ENCODE data around the gene SMIM14.
"Not testable (repeated sequence)": the region's sequence is repeated elsewhere in the genome, so short reads cannot be mapped to it uniquely, and the experiment has no call there.

SMIM14 gene

GRCh38 chr4:39510348-39510929 lies 128.2 kb downstream of the SMIM14 start:
- in situ Hi-C loops (cut with MboI; ENCODE audit: low sequenced_read_pairs), result no loop called here

DNA sequence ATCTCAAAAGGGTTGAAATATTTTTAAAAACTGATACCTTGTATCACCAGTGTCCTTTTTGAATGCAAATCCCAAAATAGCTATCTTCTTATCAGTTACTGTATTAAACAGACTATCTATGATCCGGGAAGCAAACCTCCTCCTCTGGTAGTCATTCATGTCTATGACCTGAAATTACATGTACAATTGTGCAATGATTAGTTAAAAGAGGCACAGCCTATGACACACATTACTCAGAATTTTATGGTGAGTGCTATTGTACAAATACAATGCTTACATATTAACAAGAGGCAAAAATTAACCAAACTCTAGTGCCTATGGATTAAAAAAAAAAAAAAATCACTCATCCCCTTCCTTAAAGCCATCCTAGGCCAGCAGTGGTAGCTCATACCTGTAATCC lies 133.1 kb downstream of the SMIM14 start:
- in situ Hi-C loops (cut with MboI; ENCODE audit: low sequenced_read_pairs), result no loop called here

DNA sequence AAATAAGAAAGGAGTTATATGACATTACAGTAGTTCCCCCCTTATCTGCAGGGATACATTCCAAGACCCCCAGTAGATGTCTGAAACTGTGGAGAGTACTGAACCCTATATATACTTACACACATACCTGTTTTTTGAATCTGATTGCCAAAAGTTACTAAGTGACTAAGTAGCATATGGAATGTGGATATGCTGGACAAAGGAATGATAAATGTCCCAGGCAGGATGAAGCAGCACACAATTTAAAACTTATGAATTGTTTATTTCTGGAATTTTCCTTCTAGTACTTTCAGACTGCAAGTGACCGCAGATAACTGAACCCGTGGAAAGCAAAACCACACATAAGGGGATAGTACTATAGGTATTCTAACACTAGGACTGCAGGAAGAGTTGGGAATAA lies 134.1 kb downstream of the SMIM14 start:
- in situ Hi-C loops (cut with MboI; ENCODE audit: low sequenced_read_pairs), result no loop called here

- in situ Hi-C loops (cut with MboI; ENCODE audit: low sequenced_read_pairs), result not testable (repeated sequence)
Observed at GRCh38 chr4:39502664-39503035, 136.0 kb downstream of the SMIM14 start.

- in situ Hi-C loops (cut with MboI; ENCODE audit: low sequenced_read_pairs), result no loop called here
Observed at GRCh38 chr4:39502019-39502663, 136.5 kb downstream of the SMIM14 start.

DNA sequence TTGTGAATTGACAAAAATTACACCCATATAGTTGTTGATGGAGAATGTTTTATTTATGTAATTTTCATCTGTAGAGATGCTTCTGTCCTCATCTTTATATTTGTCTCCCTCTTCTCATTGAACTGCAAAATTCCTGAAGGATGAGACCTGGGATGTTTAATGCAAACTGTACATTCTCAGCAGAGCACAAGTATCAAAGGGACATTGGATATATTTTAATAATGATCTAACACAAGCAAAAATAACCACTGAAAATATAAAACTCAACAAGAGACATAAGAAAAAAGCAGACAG lies 140.0 kb downstream of the SMIM14 start:
- in situ Hi-C loops (cut with MboI; ENCODE audit: low sequenced_read_pairs), result no loop called here

DNA sequence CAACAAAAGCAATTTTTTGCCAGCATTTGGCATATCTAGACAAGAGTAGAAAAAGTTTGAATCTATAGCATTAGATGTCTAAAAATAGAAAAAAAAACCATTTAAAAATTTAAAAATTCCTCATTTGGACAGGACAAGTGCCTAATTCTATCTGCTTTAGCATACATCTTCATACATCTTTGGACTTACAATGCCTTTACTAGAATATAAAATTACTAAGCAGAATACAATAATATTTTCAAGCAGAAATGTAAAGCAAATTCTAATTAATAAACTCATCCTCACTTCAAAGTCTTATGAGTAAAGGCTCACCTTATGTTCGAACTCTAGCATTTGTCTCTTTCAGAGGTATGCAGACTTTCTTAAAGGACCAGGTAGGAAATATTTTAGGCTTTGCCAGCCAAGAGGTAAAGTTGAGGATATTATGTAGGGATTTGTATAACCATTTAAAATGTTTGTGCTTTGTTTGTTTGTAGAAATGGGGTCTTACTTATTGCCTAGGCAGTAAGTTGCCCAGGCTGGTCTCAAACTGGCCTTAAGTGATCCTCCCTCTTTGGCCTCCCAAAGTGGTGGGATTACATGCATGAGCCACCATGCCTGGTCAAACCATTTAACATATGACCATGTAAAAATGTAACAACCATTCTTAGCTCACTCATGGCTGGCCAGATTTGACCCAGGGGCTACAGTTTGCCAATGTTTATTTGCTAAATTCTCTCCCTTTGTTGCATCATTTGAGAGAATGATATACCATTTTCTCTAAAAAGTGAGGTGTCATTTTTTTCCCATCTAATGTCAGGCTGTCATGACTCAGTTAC lies 140.5 kb downstream of the SMIM14 start:
- in situ Hi-C loops (cut with MboI; ENCODE audit: low sequenced_read_pairs), result no loop called here
